ENCODE results near the gene SLC25A46. TPM values are rescaled to one million over a fixed set of nuclear protein-coding genes. Genes with fewer than 3 reads are reported as not detected.
A peak's percentile ranks its signal among the peaks of the same experiment; 100 is the strongest.

SLC25A46 gene
- total and polyA plus RNA-seq, 9 of the 15 experiments (the other 6 are each of a cell fraction or from before 2014, with no cell fraction given), result 7.8 to 47.3 (median 31.8) TPM

DNA sequence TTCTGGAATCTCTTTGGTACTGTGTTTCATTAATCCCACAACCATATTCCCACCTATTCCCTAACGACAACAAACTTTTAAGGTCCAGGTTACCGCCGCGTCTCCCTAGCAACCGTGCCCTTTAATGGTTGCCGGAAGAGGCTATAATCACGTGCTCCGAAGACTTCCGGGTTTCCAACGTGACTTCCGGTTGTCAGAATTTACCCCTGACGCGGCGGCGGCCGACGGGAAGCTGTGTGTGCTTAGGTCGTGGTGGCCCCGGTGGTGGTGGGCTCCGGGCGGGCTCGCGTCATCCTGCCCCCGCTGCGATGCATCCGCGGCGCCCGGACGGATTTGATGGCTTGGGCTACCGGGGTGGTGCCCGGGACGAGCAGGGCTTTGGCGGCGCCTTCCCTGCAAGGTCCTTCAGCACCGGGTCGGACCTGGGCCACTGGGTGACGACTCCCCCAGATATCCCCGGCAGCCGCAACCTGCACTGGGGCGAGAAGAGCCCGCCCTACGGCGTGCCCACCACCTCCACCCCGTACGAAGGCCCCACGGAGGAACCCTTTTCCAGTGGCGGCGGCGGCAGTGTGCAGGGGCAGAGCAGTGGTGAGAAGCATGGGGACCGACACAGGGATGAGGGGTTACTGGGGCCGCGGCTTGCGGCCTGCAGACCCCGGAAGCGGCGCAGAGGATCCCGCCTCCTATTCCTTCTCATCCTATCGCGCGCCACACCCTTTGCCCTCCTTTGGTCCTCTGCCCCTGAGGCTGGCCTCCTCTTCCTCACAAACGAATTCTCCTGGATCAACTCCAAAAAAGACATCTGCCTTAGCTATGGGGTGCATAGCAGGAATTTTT, at the start of gene SLC25A46 (continued):
- no peak; the same call in 1 of the 2 replicates for TF ChIP-seq VEZF1 (CRISPR knock-in tag; IDR thresholded peaks at IDR 0.05)
- TF ChIP-seq E2F1 (CRISPR knock-in tag; IDR thresholded peaks at IDR 0.05), result no peak
- TF ChIP-seq HDAC6 (IDR thresholded peaks at IDR 0.05; ENCODE audit: low read depth, low read length), result no peak
- no peak for TF ChIP-seq SMAD2 (IDR thresholded peaks at IDR 0.05; ENCODE audit: low read depth, low read length)
- TF ChIP-seq RBM25 (IDR thresholded peaks at IDR 0.05; ENCODE audit: low read depth, low read length, severe bottlenecking), result no peak
- TF ChIP-seq HDGF (IDR thresholded peaks at IDR 0.05), result no peak
- no peak for TF ChIP-seq NCOA6 (IDR thresholded peaks at IDR 0.05)
- TF ChIP-seq, protein P1, sequence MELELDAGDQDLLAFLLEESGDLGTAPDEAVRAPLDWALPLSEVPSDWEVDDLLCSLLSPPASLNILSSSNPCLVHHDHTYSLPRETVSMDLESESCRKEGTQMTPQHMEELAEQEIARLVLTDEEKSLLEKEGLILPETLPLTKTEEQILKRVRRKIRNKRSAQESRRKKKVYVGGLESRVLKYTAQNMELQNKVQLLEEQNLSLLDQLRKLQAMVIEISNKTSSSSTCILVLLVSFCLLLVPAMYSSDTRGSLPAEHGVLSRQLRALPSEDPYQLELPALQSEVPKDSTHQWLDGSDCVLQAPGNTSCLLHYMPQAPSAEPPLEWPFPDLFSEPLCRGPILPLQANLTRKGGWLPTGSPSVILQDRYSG (tag; conservative IDR thresholded peaks at IDR 0.05; ENCODE audit: low read depth), result no peak
- no peak for TF ChIP-seq SMARCA5 (IDR thresholded peaks at IDR 0.05)
- peak; percentile 80 for TF ChIP-seq FOXP1 (CRISPR knock-in tag; IDR thresholded peaks at IDR 0.05)
- TF ChIP-seq KLF13 (tag; IDR thresholded peaks at IDR 0.05; ENCODE audit: borderline replicate concordance, low read depth), result no peak
- no peak for TF ChIP-seq DNMT1 (IDR thresholded peaks at IDR 0.05)
- TF ChIP-seq ARHGAP35 (IDR thresholded peaks at IDR 0.05; ENCODE audit: partially characterized antibody), result no peak
- TF ChIP-seq SREBF2 (CRISPR knock-in tag; IDR thresholded peaks at IDR 0.05), result no peak
- no peak for TF ChIP-seq HSF4 (CRISPR knock-in tag; IDR thresholded peaks at IDR 0.05; ENCODE audit: borderline replicate concordance)
- peak; percentile 68 for TF ChIP-seq POLR2B (IDR thresholded peaks at IDR 0.05; ENCODE audit: low read depth, partially characterized antibody)
- TF ChIP-seq, protein P2, sequence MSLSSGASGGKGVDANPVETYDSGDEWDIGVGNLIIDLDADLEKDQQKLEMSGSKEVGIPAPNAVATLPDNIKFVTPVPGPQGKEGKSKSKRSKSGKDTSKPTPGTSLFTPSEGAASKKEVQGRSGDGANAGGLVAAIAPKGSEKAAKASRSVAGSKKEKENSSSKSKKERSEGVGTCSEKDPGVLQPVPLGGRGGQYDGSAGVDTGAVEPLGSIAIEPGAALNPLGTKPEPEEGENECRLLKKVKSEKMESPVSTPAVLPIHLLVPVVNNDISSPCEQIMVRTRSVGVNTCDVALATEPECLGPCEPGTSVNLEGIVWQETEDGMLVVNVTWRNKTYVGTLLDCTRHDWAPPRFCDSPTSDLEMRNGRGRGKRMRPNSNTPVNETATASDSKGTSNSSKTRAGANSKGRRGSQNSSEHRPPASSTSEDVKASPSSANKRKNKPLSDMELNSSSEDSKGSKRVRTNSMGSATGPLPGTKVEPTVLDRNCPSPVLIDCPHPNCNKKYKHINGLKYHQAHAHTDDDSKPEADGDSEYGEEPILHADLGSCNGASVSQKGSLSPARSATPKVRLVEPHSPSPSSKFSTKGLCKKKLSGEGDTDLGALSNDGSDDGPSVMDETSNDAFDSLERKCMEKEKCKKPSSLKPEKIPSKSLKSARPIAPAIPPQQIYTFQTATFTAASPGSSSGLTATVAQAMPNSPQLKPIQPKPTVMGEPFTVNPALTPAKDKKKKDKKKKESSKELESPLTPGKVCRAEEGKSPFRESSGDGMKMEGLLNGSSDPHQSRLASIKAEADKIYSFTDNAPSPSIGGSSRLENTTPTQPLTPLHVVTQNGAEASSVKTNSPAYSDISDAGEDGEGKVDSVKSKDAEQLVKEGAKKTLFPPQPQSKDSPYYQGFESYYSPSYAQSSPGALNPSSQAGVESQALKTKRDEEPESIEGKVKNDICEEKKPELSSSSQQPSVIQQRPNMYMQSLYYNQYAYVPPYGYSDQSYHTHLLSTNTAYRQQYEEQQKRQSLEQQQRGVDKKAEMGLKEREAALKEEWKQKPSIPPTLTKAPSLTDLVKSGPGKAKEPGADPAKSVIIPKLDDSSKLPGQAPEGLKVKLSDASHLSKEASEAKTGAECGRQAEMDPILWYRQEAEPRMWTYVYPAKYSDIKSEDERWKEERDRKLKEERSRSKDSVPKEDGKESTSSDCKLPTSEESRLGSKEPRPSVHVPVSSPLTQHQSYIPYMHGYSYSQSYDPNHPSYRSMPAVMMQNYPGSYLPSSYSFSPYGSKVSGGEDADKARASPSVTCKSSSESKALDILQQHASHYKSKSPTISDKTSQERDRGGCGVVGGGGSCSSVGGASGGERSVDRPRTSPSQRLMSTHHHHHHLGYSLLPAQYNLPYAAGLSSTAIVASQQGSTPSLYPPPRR (CRISPR knock-in tag; IDR thresholded peaks at IDR 0.05; ENCODE audit: borderline replicate concordance), result no peak
- no peak for TF ChIP-seq DMBX1 (CRISPR knock-in tag; IDR thresholded peaks at IDR 0.05; ENCODE audit: borderline replicate concordance)

Measured in K562 (cell line).